WTC11 (cell line): ENCODE measurements around the gene MREG. TPM values are rescaled to one million over a fixed set of nuclear protein-coding genes. Genes with fewer than 3 reads are reported as not detected.

Experiments
- ATAC-seq: fragments of 200-7000 bp; cut with Tn5 transposase; 2 replicates; pipeline ENCODE4 v1.10.0; 2021; ENCODE audit warnings: mild to moderate bottlenecking, moderate library complexity
- CTCF ChIA-PET: fragments of 300-600 bp; sonication (Branson Sonifier 250); formaldehyde crosslinking; loops from one replicate; lab custom pipeline; 2021; ENCODE audit warnings: antibody characterized with exemption; lab: Charles Lee
- POLR2A ChIA-PET: fragments of 350-600 bp; sonication (Branson Sonifier 250); formaldehyde crosslinking; loops from one replicate; lab custom pipeline; 2021; ENCODE audit warnings: antibody characterized with exemption; lab: Charles Lee
- DNase-seq: peaks from one replicate; pipeline ENCODE4 v3.0.0; 2021; ENCODE audit warnings: low spot score
- H3K27ac Mint-ChIP-seq: 2 replicates; pipeline ENCODE4 v1.8.0; 2021; ENCODE audit warnings: mixed read lengths
- H3K27me3 Mint-ChIP-seq: 2 replicates; pipeline ENCODE4 v1.8.0; 2021; ENCODE audit warnings: low read depth, mild to moderate bottlenecking, moderate library complexity, mixed read lengths
- H3K36me3 Mint-ChIP-seq: 2 replicates; pipeline ENCODE4 v1.8.0; 2021; ENCODE audit warnings: mixed read lengths
- H3K4me1 Mint-ChIP-seq: 2 replicates; pipeline ENCODE4 v1.8.0; 2022; ENCODE audit warnings: mixed read lengths
- H3K4me3 Mint-ChIP-seq: 2 replicates; pipeline ENCODE4 v1.8.0; 2021; ENCODE audit warnings: mild to moderate bottlenecking, moderate library complexity, mixed read lengths
- H3K9me3 Mint-ChIP-seq: 2 replicates; pipeline ENCODE4 v1.8.0; 2021; ENCODE audit warnings: mixed read lengths
- FOXP1 ChIP-seq: sonication (generic); formaldehyde crosslinking; IDR thresholded peaks from 2 replicates; pipeline ENCODE4 v1.8.0; 2022; ENCODE audit warnings: missing genetic modification reagents, mild to moderate bottlenecking, moderate library complexity, borderline replicate concordance
- FOXP4 ChIP-seq: sonication (generic); formaldehyde crosslinking; IDR thresholded peaks from 2 replicates; pipeline ENCODE4 v1.8.0; 2022; ENCODE audit warnings: mild to moderate bottlenecking, missing genetic modification reagents
- MAX ChIP-seq: sonication (generic); formaldehyde crosslinking; IDR thresholded peaks from 2 replicates; pipeline ENCODE4 v1.8.0; 2022; ENCODE audit warnings: mild to moderate bottlenecking, missing genetic modification reagents
- PRRX2 ChIP-seq: fragments of 250-450 bp; sonication (Bioruptor Pico); IDR thresholded peaks from 2 replicates; pipeline ENCODE4 v1.8.0; 2021; ENCODE audit warnings: mild to moderate bottlenecking
- RELA ChIP-seq: sonication (generic); formaldehyde crosslinking; IDR thresholded peaks from 2 replicates; pipeline ENCODE4 v1.8.1; 2022; ENCODE audit warnings: missing genetic modification reagents, mild to moderate bottlenecking, borderline replicate concordance
- SMAD3 ChIP-seq: sonication (generic); formaldehyde crosslinking; IDR thresholded peaks from 2 replicates; pipeline ENCODE4 v1.8.0; 2022; ENCODE audit warnings: missing genetic modification reagents, mild to moderate bottlenecking, borderline replicate concordance
- SMAD4 ChIP-seq: sonication (generic); formaldehyde crosslinking; IDR thresholded peaks from 2 replicates; pipeline ENCODE4 v1.8.0; 2022; ENCODE audit warnings: mild to moderate bottlenecking, missing genetic modification reagents
- SOX15 ChIP-seq: fragments of 250-450 bp; sonication (Bioruptor Pico); IDR thresholded peaks from 2 replicates; pipeline ENCODE4 v1.9.0; 2021; ENCODE audit warnings: mild to moderate bottlenecking
- TP53 ChIP-seq: sonication (generic); formaldehyde crosslinking; IDR thresholded peaks from 2 replicates; pipeline ENCODE4 v1.8.1; 2023; ENCODE audit warnings: mild to moderate bottlenecking, missing genetic modification reagents
- ZNF263 ChIP-seq: sonication (generic); formaldehyde crosslinking; IDR thresholded peaks from 2 replicates; pipeline ENCODE4 v1.8.1; 2022; ENCODE audit warnings: low read depth, mild to moderate bottlenecking, moderate library complexity, missing genetic modification reagents
- ZNF425 ChIP-seq: fragments of 250-450 bp; sonication (Bioruptor Pico); conservative IDR thresholded peaks from 2 replicates; pipeline ENCODE4 v1.9.0; 2021; ENCODE audit warnings: mild to moderate bottlenecking
- total RNA-seq: library from RNA; stranded (reverse); gene quantifications from 3 replicates; pipeline ENCODE4 v1.2.3, GENCODE V29; 2021
- TF ChIP-seq, protein P1 (sequence below): fragments of 200-600 bp; IDR thresholded peaks from 2 replicates; pipeline ENCODE4 v1.8.0; 2022; ENCODE audit warnings: antibody characterized with exemption
- TF ChIP-seq, protein P2 (sequence below): sonication (generic); formaldehyde crosslinking; IDR thresholded peaks from 2 replicates; pipeline ENCODE4 v1.8.1; 2023; ENCODE audit warnings: mild to moderate bottlenecking, missing genetic modification reagents, borderline replicate concordance
- TF ChIP-seq, protein P3 (sequence below): sonication (generic); formaldehyde crosslinking; IDR thresholded peaks from 2 replicates; pipeline ENCODE4 v1.8.0; 2023; ENCODE audit warnings: mild to moderate bottlenecking, missing genetic modification reagents
- TF ChIP-seq, protein P4 (sequence below): sonication (generic); formaldehyde crosslinking; conservative IDR thresholded peaks from 2 replicates; pipeline ENCODE4 v1.8.1; 2023; ENCODE audit warnings: mild to moderate bottlenecking, low read depth, missing genetic modification reagents, moderate library complexity

The MREG gene
- total RNA-seq, 1 experiment from 2014 or later = 23.8 TPM

GRCh38 chr2:216057688-216058193 is 44.4 kb upstream of the MREG start:
- CTCF ChIA-PET = interaction anchor here (1.0 to 1.2 kb wide), 2 partner anchors 24 to 52 kb away, joined by 4 to 5 read pairs; partner anchors contain the start of genes PECR and TMEM169
- TF ChIP-seq TP53 (no peak), PRRX2 (CRISPR knock-in tag) (no peak), FOXP1 (no peak), SMAD4 (no peak), RELA (CRISPR knock-in tag) (no peak), MAX (CRISPR knock-in tag) (no peak)
- TF ChIP-seq, protein P1, sequence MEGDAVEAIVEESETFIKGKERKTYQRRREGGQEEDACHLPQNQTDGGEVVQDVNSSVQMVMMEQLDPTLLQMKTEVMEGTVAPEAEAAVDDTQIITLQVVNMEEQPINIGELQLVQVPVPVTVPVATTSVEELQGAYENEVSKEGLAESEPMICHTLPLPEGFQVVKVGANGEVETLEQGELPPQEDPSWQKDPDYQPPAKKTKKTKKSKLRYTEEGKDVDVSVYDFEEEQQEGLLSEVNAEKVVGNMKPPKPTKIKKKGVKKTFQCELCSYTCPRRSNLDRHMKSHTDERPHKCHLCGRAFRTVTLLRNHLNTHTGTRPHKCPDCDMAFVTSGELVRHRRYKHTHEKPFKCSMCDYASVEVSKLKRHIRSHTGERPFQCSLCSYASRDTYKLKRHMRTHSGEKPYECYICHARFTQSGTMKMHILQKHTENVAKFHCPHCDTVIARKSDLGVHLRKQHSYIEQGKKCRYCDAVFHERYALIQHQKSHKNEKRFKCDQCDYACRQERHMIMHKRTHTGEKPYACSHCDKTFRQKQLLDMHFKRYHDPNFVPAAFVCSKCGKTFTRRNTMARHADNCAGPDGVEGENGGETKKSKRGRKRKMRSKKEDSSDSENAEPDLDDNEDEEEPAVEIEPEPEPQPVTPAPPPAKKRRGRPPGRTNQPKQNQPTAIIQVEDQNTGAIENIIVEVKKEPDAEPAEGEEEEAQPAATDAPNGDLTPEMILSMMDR = no peak
- TF ChIP-seq, protein P2, sequence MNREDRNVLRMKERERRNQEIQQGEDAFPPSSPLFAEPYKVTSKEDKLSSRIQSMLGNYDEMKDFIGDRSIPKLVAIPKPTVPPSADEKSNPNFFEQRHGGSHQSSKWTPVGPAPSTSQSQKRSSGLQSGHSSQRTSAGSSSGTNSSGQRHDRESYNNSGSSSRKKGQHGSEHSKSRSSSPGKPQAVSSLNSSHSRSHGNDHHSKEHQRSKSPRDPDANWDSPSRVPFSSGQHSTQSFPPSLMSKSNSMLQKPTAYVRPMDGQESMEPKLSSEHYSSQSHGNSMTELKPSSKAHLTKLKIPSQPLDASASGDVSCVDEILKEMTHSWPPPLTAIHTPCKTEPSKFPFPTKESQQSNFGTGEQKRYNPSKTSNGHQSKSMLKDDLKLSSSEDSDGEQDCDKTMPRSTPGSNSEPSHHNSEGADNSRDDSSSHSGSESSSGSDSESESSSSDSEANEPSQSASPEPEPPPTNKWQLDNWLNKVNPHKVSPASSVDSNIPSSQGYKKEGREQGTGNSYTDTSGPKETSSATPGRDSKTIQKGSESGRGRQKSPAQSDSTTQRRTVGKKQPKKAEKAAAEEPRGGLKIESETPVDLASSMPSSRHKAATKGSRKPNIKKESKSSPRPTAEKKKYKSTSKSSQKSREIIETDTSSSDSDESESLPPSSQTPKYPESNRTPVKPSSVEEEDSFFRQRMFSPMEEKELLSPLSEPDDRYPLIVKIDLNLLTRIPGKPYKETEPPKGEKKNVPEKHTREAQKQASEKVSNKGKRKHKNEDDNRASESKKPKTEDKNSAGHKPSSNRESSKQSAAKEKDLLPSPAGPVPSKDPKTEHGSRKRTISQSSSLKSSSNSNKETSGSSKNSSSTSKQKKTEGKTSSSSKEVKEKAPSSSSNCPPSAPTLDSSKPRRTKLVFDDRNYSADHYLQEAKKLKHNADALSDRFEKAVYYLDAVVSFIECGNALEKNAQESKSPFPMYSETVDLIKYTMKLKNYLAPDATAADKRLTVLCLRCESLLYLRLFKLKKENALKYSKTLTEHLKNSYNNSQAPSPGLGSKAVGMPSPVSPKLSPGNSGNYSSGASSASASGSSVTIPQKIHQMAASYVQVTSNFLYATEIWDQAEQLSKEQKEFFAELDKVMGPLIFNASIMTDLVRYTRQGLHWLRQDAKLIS (CRISPR knock-in tag) = no peak
- TF ChIP-seq, all 79 proteins: peak for 0
- DNase-seq (no peak), ATAC-seq (peak; percentile 74)
- peaks cover 19% of the 10 kb centered on the region for H3K36me3 Mint-ChIP-seq
- peaks cover 7% of the 10 kb centered on the region for H3K9me3 Mint-ChIP-seq
- POLR2A ChIA-PET = no interaction called here
- peak overlapping the region; percentile 53 for H3K27ac Mint-ChIP-seq
- H3K4me1 Mint-ChIP-seq = peaks cover 12% of the 10 kb centered on the region
- no peak overlapping the region for H3K4me3 Mint-ChIP-seq
- H3K27me3 Mint-ChIP-seq = no peaks in the 10 kb centered on the region

DNA sequence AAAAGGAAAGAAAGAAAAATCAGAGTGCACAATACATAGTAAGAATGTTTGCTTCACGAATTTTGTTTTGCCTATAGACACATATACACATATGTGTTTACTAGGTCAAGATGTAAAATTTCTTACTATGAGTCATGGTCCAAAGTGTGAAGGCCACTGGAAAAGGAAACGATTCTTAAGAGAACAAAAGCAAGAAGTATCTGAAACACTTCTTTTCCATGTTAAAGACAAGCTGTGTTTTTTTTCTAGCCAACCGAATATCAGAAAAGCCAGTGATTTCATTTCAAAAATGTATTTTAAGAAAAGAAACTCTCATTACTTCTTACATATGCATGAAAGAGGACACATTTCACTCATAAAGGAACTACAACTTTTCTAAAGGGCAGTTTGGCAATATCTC is 43.4 kb upstream of the MREG start:
- Mint-ChIP-seq H3K4me1 (peaks cover 20% of the 10 kb centered on the region), H3K4me3 (no peak overlapping the region), H3K27ac (no peak overlapping the region), H3K36me3 (peaks cover 21% of the 10 kb centered on the region), H3K27me3 (no peaks in the 10 kb centered on the region), H3K9me3 (peaks cover 7% of the 10 kb centered on the region)
- POLR2A ChIA-PET = interaction anchor here (0.6 kb wide), 1 partner anchor 51 kb away, joined by 3 read pairs; no protein-coding TSS in a partner anchor
- no peak for ATAC-seq
- CTCF ChIA-PET = no interaction called here
- DNase-seq = no peak
- TF ChIP-seq, protein P3, sequence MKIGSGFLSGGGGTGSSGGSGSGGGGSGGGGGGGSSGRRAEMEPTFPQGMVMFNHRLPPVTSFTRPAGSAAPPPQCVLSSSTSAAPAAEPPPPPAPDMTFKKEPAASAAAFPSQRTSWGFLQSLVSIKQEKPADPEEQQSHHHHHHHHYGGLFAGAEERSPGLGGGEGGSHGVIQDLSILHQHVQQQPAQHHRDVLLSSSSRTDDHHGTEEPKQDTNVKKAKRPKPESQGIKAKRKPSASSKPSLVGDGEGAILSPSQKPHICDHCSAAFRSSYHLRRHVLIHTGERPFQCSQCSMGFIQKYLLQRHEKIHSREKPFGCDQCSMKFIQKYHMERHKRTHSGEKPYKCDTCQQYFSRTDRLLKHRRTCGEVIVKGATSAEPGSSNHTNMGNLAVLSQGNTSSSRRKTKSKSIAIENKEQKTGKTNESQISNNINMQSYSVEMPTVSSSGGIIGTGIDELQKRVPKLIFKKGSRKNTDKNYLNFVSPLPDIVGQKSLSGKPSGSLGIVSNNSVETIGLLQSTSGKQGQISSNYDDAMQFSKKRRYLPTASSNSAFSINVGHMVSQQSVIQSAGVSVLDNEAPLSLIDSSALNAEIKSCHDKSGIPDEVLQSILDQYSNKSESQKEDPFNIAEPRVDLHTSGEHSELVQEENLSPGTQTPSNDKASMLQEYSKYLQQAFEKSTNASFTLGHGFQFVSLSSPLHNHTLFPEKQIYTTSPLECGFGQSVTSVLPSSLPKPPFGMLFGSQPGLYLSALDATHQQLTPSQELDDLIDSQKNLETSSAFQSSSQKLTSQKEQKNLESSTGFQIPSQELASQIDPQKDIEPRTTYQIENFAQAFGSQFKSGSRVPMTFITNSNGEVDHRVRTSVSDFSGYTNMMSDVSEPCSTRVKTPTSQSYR (CRISPR knock-in tag) = no peak
- TF ChIP-seq, protein P4, sequence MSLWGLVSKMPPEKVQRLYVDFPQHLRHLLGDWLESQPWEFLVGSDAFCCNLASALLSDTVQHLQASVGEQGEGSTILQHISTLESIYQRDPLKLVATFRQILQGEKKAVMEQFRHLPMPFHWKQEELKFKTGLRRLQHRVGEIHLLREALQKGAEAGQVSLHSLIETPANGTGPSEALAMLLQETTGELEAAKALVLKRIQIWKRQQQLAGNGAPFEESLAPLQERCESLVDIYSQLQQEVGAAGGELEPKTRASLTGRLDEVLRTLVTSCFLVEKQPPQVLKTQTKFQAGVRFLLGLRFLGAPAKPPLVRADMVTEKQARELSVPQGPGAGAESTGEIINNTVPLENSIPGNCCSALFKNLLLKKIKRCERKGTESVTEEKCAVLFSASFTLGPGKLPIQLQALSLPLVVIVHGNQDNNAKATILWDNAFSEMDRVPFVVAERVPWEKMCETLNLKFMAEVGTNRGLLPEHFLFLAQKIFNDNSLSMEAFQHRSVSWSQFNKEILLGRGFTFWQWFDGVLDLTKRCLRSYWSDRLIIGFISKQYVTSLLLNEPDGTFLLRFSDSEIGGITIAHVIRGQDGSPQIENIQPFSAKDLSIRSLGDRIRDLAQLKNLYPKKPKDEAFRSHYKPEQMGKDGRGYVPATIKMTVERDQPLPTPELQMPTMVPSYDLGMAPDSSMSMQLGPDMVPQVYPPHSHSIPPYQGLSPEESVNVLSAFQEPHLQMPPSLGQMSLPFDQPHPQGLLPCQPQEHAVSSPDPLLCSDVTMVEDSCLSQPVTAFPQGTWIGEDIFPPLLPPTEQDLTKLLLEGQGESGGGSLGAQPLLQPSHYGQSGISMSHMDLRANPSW (CRISPR knock-in tag) = no peak
- TF ChIP-seq ZNF263 (no peak), FOXP4 (CRISPR knock-in tag) (no peak), FOXP1 (no peak), SMAD3 (no peak), ZNF425 (CRISPR knock-in tag) (no peak), SOX15 (CRISPR knock-in tag) (no peak)
